Endothelial cell of umbilical vein (primary cell): ENCODE results near the gene EVPLL. TPM values are rescaled to one million over a fixed set of nuclear protein-coding genes. Genes with fewer than 3 reads are reported as not detected.

Source experiments
- BruUV-seq: library from RNA; stranded (reverse); fragments of 400-500 nt; replicated peaks from 2 replicates; lab custom pipeline; 2021; lab: Mats Ljungman, UMichigan
- CTCF ChIA-PET: fragments of 300-600, 350-600 bp; sonication (Branson Sonifier 250); formaldehyde crosslinking; loops from one replicate; lab custom pipeline; 2021; ENCODE audit warnings: antibody characterized with exemption, inconsistent platforms; lab: Charles Lee
- POLR2A ChIA-PET: fragments of 300-600, 350-600 bp; sonication (Branson Sonifier 250); formaldehyde crosslinking; loops from one replicate; lab custom pipeline; 2021; ENCODE audit warnings: antibody characterized with exemption, inconsistent platforms; lab: Charles Lee
- DNase-seq: peaks from one replicate; pipeline ENCODE4 v3.0.0-alpha.2; 2011; ENCODE audit warnings: low read depth, low spot score
- FAIRE-seq: peaks from 2 replicates; lab custom pipeline; 2011; peaks lifted over from hg19 to GRCh38; lab: Jason Lieb, UNC
- H2AFZ ChIP-seq: 2 replicates; pipeline ENCODE4 v1.6.0; 2012; ENCODE audit warnings: low read depth, low read length, control low read depth, inconsistent platforms
- H3K27ac ChIP-seq: 2 replicates; pipeline ENCODE4 v1.5.1; 2011; ENCODE audit warnings: low read depth, mild to moderate bottlenecking, control low read depth, low read length, moderate library complexity; ENCODE audit not compliant: insufficient read depth
- H3K27me3 ChIP-seq, 2 experiments: 2 replicates each; pipeline versions ENCODE4 v1.6.0 to v1.6.1; 2011; ENCODE audit warnings: low read length in 2 of 2, mixed read lengths in 1 of 2; ENCODE audit not compliant: control insufficient read depth in 2 of 2, insufficient read depth in 2 of 2
- H3K36me3 ChIP-seq, 2 experiments: 2 replicates in 1 of 2; 3 replicates in 1 of 2; pipeline ENCODE4 v1.5.1; 2011; ENCODE audit warnings: low read length in 2 of 2, mild to moderate bottlenecking in 1 of 2, moderate library complexity in 1 of 2; ENCODE audit not compliant: control insufficient read depth in 2 of 2, insufficient read depth in 2 of 2; ENCODE audit errors: extremely low read depth in 1 of 2
- H3K4me1 ChIP-seq: 3 replicates; pipeline ENCODE4 v1.5.1; 2011; ENCODE audit warnings: mild to moderate bottlenecking, low read length; ENCODE audit not compliant: control insufficient read depth, insufficient read depth; ENCODE audit errors: extremely low read depth
- H3K4me2 ChIP-seq: 2 replicates; pipeline ENCODE4 v1.6.1; 2011; ENCODE audit warnings: low read length, control low read depth, mixed read lengths; ENCODE audit not compliant: insufficient read depth
- H3K4me3 ChIP-seq, 3 experiments: fragments of 200-600 bp in 1 of 3; sonication (generic), shearing (Covaris generic) in 1 of 3; replicated peaks in 1 of 3; 2 replicates each; pipeline ENCODE4 v1.5.1; 2011 to 2016; ENCODE audit warnings: control low read depth in 3 of 3, low read length in 3 of 3, mild to moderate bottlenecking in 2 of 3, inconsistent platforms in 1 of 3, low read depth in 1 of 3, moderate library complexity in 1 of 3; ENCODE audit not compliant: insufficient read depth in 1 of 3
- H3K79me2 ChIP-seq: 2 replicates; pipeline ENCODE4 v1.6.0; 2012; ENCODE audit warnings: low read length, inconsistent platforms; ENCODE audit not compliant: control insufficient read depth, insufficient read depth
- H3K9ac ChIP-seq: replicated peaks from 2 replicates; pipeline ENCODE3; 2011; ENCODE audit warnings: low read length, control low read depth; ENCODE audit not compliant: insufficient read depth; ENCODE audit errors: extremely low read depth
- H3K9me1 ChIP-seq: replicated peaks from 3 replicates; pipeline ENCODE4 v1.6.0; 2011; ENCODE audit warnings: mild to moderate bottlenecking, low read length; ENCODE audit not compliant: control insufficient read depth, insufficient read depth; ENCODE audit errors: extremely low read depth
- H3K9me3 ChIP-seq: replicated peaks from 2 replicates; pipeline ENCODE4 v1.5.1; 2012; ENCODE audit warnings: low read length, inconsistent platforms; ENCODE audit not compliant: control insufficient read depth, insufficient read depth
- H4K20me1 ChIP-seq: replicated peaks from 2 replicates; pipeline ENCODE3; 2011; ENCODE audit warnings: mild to moderate bottlenecking, low read length; ENCODE audit not compliant: control insufficient read depth, insufficient read depth; ENCODE audit errors: extremely low read depth
- CTCF ChIP-seq, 2 donors: IDR thresholded peaks; 1 replicate in 1 of 2; 2 replicates in 1 of 2; pipeline ENCODE4 v1.5.1; 2011; ENCODE audit warnings: low read length in 2 of 2, mild to moderate bottlenecking in 2 of 2, moderate library complexity in 2 of 2, control low read depth in 1 of 2, inconsistent platforms in 1 of 2, low read depth in 1 of 2; ENCODE audit not compliant: insufficient read depth in 1 of 2; ENCODE audit errors: extremely low read depth in 1 of 2
- EZH2 ChIP-seq: IDR thresholded peaks from 2 replicates; pipeline ENCODE4 v1.6.1; 2012; ENCODE audit warnings: borderline replicate concordance, low read depth, mild to moderate bottlenecking, moderate library complexity, low read length, inconsistent platforms; ENCODE audit not compliant: severe bottlenecking
- FOS ChIP-seq: IDR thresholded peaks from 2 replicates; pipeline ENCODE4 v1.6.1; 2011; ENCODE audit warnings: mild to moderate bottlenecking, low read length, moderate library complexity, borderline replicate concordance; ENCODE audit not compliant: insufficient read depth
- GATA2 ChIP-seq: IDR thresholded peaks from 2 replicates; pipeline ENCODE4 v1.7.0; 2011; ENCODE audit warnings: low read depth, mild to moderate bottlenecking, moderate library complexity, mixed read lengths, low read length; ENCODE audit not compliant: insufficient read length, insufficient read depth
- JUN ChIP-seq: IDR thresholded peaks from 2 replicates; pipeline ENCODE4 v1.6.1; 2011; ENCODE audit warnings: borderline replicate concordance, low read depth; ENCODE audit not compliant: insufficient read length, insufficient read depth
- MAX ChIP-seq: IDR thresholded peaks from 2 replicates; pipeline ENCODE4 v1.6.1; 2011; ENCODE audit not compliant: insufficient read depth, insufficient read length
- MYC ChIP-seq: IDR thresholded peaks from one replicate; pipeline ENCODE4 v1.6.1; 2011; ENCODE audit warnings: mild to moderate bottlenecking, low read depth, low read length
- POLR2A ChIP-seq: IDR thresholded peaks from 2 replicates; pipeline ENCODE4 v1.6.1; 2012; ENCODE audit warnings: low read depth, mild to moderate bottlenecking, control low read depth, low read length
- POLR2AphosphoS5 ChIP-seq: IDR thresholded peaks from 2 replicates; pipeline ENCODE4 v1.6.1; 2012; ENCODE audit warnings: low read depth, mild to moderate bottlenecking, control low read depth, low read length, moderate library complexity; ENCODE audit not compliant: insufficient read depth
- dilution Hi-C: fragments of 300-500 bp; cut with MboI; formaldehyde crosslinking; loops from one replicate; pipeline ENCODE4 v1.15.0; 2019; ENCODE audit warnings: low sequenced_read_pairs; ENCODE audit not compliant: extremely low pct_ligation_motif_present
- intact Hi-C: fragments of 100-400 bp; cut with micrococcal nuclease; formaldehyde crosslinking; loops from one replicate; pipeline ENCODE4 v1.10.0; 2022
- polyA plus RNA-seq, 4 experiments: library from polyadenylated mRNA; depleted of rRNA in 3 of 4; stranded (reverse) in 3 of 4; unstranded in 1 of 4; fragments of >200 nt; gene quantifications; 2 replicates each; pipeline versions ENCODE4 v1.2.1 to v1.2.3, GENCODE V29; 2011 to 2012; ENCODE audit warnings: missing spikeins in 1 of 4
- total RNA-seq: library from RNA; stranded (reverse); gene quantifications from 2 replicates; pipeline ENCODE4 v1.2.3, GENCODE V29; 2021

EVPLL gene
- total and polyA plus RNA-seq, 2 donors (not counting 3 experiments of a cell fraction or from before 2014, with no cell fraction given) = not detected

GRCh38 chr17:18363101-18364049 lies 14.2 kb upstream of the EVPLL start, which contains the start of gene SHMT1:
Gene SHMT1, minus strand, starts transcription at chr17:18363550. Its CDS starts 7,569 bp downstream, at chr17:18355981.
- Histone ChIP-seq H2AFZ (peak within 1 kb of the TSS; percentile 100), H3K4me3 (peak within 1 kb of the TSS; percentile 57 to 62 (median 59)), H4K20me1 (no peaks in the 10 kb centered on the region), H3K4me2 (peak within 1 kb of the TSS; percentile 88), H3K27me3 (no peaks in the 10 kb centered on the region), H3K27ac (no peak within 1 kb of the TSS), H3K36me3 (no peaks in the 10 kb centered on the region), H3K9me3 (no peaks in the 10 kb centered on the region), H3K9me1 (no peaks in the 10 kb centered on the region), H3K9ac (peak within 1 kb of the TSS; percentile 51), H3K4me1 (peaks cover 6% of the 10 kb centered on the region), H3K79me2 (peaks cover 8% of the 10 kb centered on the region)
- DNase-seq (peak; percentile 90), FAIRE-seq (peak; percentile 86)
- TF ChIP-seq EZH2 = no peak
- TF ChIP-seq JUN = no peak
- no peak for TF ChIP-seq MYC
- TF ChIP-seq CTCF (IDR thresholded peaks at IDR 0.05; ENCODE audit: extremely low read depth in 1 of 2, insufficient read depth in 1 of 2, low read depth in 1 of 2, low read length in 2 of 2) = no peak
- TF ChIP-seq POLR2A = peak; percentile 70
- peak; percentile 78 for TF ChIP-seq POLR2AphosphoS5
- no peak for TF ChIP-seq GATA2
- TF ChIP-seq MAX = peak; percentile 70
- TF ChIP-seq FOS = no peak
- no TSS peak for BruUV-seq
- CTCF ChIA-PET = no interaction called here
- POLR2A ChIA-PET = no interaction called here
- intact Hi-C loops = loop anchor here (1.0 kb wide), 1 partner anchor 49 kb away; the partner anchor contains the start of gene TOP3A
- dilution Hi-C loops = no loop called here
